A673 (cell line): ENCODE data around the gene UBE2G1. TPM values are rescaled to one million over a fixed set of nuclear protein-coding genes. Genes with fewer than 3 reads are reported as not detected.

Experiments used
- Bru-seq: library from RNA; stranded (reverse); fragments of 400-500 nt; gene quantifications from one replicate; lab custom pipeline; 2021; lab: Mats Ljungman, UMichigan
- BruChase-seq, 2 experiments: library from RNA; stranded (reverse); fragments of 400-500 nt; gene quantifications; one replicate each; lab custom pipeline; 2021; lab: Mats Ljungman, UMichigan
- BruUV-seq: library from RNA; stranded (reverse); fragments of 400-500 nt; replicated peaks from 2 replicates; lab custom pipeline; 2021; lab: Mats Ljungman, UMichigan
- CTCF ChIA-PET: fragments of 300-600 bp; sonication (Branson Sonifier 250); formaldehyde crosslinking; loops from one replicate; lab custom pipeline; 2022; ENCODE audit warnings: antibody characterized with exemption; lab: Charles Lee
- POLR2A ChIA-PET: fragments of 300-600 bp; sonication (Branson Sonifier 250); formaldehyde crosslinking; loops from one replicate; lab custom pipeline; 2022; ENCODE audit warnings: antibody characterized with exemption; ENCODE audit not compliant: low non-redundant PET; lab: Charles Lee
- DNase-seq: peaks from one replicate; pipeline ENCODE4 v3.0.0-alpha.2; 2015; ENCODE audit warnings: low spot score
- H3K27ac ChIP-seq: fragments of 200-600 bp; sonication (generic); 2 replicates; pipeline ENCODE4 v1.5.1; 2016; ENCODE audit warnings: mixed run types, low read depth, mild to moderate bottlenecking, mixed read lengths, antibody characterized with exemption, low read length; ENCODE audit not compliant: poor library complexity, severe bottlenecking
- H3K27me3 ChIP-seq: fragments of 200-600 bp; sonication (generic); replicated peaks from 2 replicates; pipeline ENCODE4 v1.6.1; 2017; ENCODE audit warnings: mixed run types, low read depth, mild to moderate bottlenecking, mixed read lengths, antibody characterized with exemption, low read length; ENCODE audit not compliant: insufficient read depth, poor library complexity
- H3K36me3 ChIP-seq: fragments of 200-600 bp; sonication (generic); 2 replicates; pipeline ENCODE4 v1.6.1; 2016; ENCODE audit warnings: mixed run types, mild to moderate bottlenecking, mixed read lengths, antibody characterized with exemption, low read length; ENCODE audit not compliant: insufficient read depth, poor library complexity, severe bottlenecking
- H3K4me1 ChIP-seq: fragments of 200-600 bp; sonication (generic); 2 replicates; pipeline ENCODE4 v1.6.1; 2017; ENCODE audit warnings: mixed run types, mild to moderate bottlenecking, mixed read lengths, antibody characterized with exemption, low read length; ENCODE audit not compliant: insufficient read depth, poor library complexity, severe bottlenecking
- H3K4me3 ChIP-seq: fragments of 200-600 bp; sonication (generic); 2 replicates; pipeline ENCODE4 v1.5.1; 2016; ENCODE audit warnings: low read depth, mixed run types, mild to moderate bottlenecking, mixed read lengths, low read length; ENCODE audit not compliant: poor library complexity, severe bottlenecking
- H3K9me3 ChIP-seq: fragments of 200-600 bp; sonication (generic); 2 replicates; pipeline ENCODE4 v1.6.1; 2016; ENCODE audit warnings: mixed run types, low read depth, mild to moderate bottlenecking, mixed read lengths, antibody characterized with exemption, low read length; ENCODE audit not compliant: poor library complexity, severe bottlenecking
- CTCF ChIP-seq: fragments of 300-800, 200-600 bp; sonication (generic); conservative IDR thresholded peaks from 2 replicates; pipeline ENCODE4 v1.5.1; 2017; ENCODE audit warnings: low read depth, mild to moderate bottlenecking, antibody characterized with exemption, low read length, moderate library complexity, mixed read lengths
- EZH2 ChIP-seq: fragments of 200-600 bp; sonication (generic); IDR thresholded peaks from 2 replicates; pipeline ENCODE4 v1.6.1; 2017; ENCODE audit warnings: borderline replicate concordance, low read depth, mild to moderate bottlenecking, mixed read lengths, antibody characterized with exemption, low read length; ENCODE audit not compliant: poor library complexity, severe bottlenecking
- intact Hi-C: fragments of 100-400 bp; cut with micrococcal nuclease; formaldehyde crosslinking; loops from one replicate; pipeline ENCODE4 v1.10.0; 2022; ENCODE audit not compliant: unreplicated experiment
- long read RNA-seq: library from polyadenylated mRNA; stranded (forward); transcript quantifications from one replicate; pipeline ENCODE4 v2.0.0, GENCODE V29; 2022
- total RNA-seq: library from RNA; stranded (reverse); gene quantifications from 2 replicates; pipeline ENCODE4 v1.2.3, GENCODE V29; 2021

UBE2G1 gene, protein sequence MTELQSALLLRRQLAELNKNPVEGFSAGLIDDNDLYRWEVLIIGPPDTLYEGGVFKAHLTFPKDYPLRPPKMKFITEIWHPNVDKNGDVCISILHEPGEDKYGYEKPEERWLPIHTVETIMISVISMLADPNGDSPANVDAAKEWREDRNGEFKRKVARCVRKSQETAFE
- 107 and 114 TPM in 2 replicates for total RNA-seq
- Bru-seq, nascent RNA, result percentile 91 among the genes with signal in this experiment
- percentile 92 among the genes with signal in this experiment for BruChase-seq, experiment 1, labeled RNA remaining after a 2-hour chase
- BruChase-seq, experiment 2, labeled RNA remaining after a 6-hour chase, result percentile 94 among the genes with signal in this experiment
- long read RNA-seq, transcript UBE2G1-203 (5 exons, 984 nt), result minor isoform, 12 of 240 reads
- long read RNA-seq, transcript UBE2G1-201 (6 exons, 3,974 nt), result major isoform, 192 of 240 reads
- long read RNA-seq, partial matches to known transcripts, result 1 of 240 reads
- long read RNA-seq, other reads (novel, unspliced or antisense), result 31 of 240 reads

GRCh38 chr17:4366327-4367063, at the start of gene UBE2G1:
Gene UBE2G1 (minus strand): TSS chr17:4366675. CDS start chr17:4366316, 359 bp downstream.
- Histone ChIP-seq H3K4me3 (peak within 1 kb of the TSS; percentile 100), H3K9me3 (no peaks in the 10 kb centered on the region), H3K27ac (peak within 1 kb of the TSS; percentile 98), H3K27me3 (no peaks in the 10 kb centered on the region), H3K36me3 (peaks cover 4% of the 10 kb centered on the region), H3K4me1 (peaks cover 6% of the 10 kb centered on the region)
- peak; percentile 43 for TF ChIP-seq CTCF
- no peak for TF ChIP-seq EZH2
- DNase-seq, result peak; percentile 98
- BruUV-seq, result no TSS peak
- CTCF ChIA-PET, result interaction anchor here (0.6 kb wide), 1 partner anchor 37 kb away, joined by 5 read pairs; no protein-coding TSS in a partner anchor
- intact Hi-C loops, result no loop called here
- POLR2A ChIA-PET, result no interaction called here

- peak; percentile 93 for DNase-seq
- Histone ChIP-seq H3K27me3 (no peaks in the 10 kb centered on the region), H3K4me1 (no peaks in the 10 kb centered on the region), H3K9me3 (no peaks in the 10 kb centered on the region), H3K36me3 (no peaks in the 10 kb centered on the region), H3K27ac (no peak overlapping the region), H3K4me3 (peak overlapping the region; percentile 19)
- CTCF ChIA-PET, result interaction anchor here (0.6 to 1.7 kb wide), 6 partner anchors 25 to 396 kb away, joined by 3 to 26 read pairs (median 8); no protein-coding TSS in a partner anchor
- intact Hi-C loops, result loop anchor here (1.0 to 10.0 kb wide), 3 partner anchors 198 to 498 kb away; partner anchors contain the start of gene P2RX1
- BruUV-seq, result no TSS peak
- TF ChIP-seq EZH2 (no peak), CTCF (peak; percentile 91)
- POLR2A ChIA-PET, result no interaction called here
These were observed 46.7 kb upstream of the UBE2G1 start for GRCh38 chr17:4412933-4413831.
